ENCODE data around the gene WLS. TPM values are rescaled to one million over a fixed set of nuclear protein-coding genes. Genes with fewer than 3 reads are reported as not detected.

Gene WLS
- polyA plus RNA-seq, 1 donor from 2014 or later = 8.8 TPM

DNA sequence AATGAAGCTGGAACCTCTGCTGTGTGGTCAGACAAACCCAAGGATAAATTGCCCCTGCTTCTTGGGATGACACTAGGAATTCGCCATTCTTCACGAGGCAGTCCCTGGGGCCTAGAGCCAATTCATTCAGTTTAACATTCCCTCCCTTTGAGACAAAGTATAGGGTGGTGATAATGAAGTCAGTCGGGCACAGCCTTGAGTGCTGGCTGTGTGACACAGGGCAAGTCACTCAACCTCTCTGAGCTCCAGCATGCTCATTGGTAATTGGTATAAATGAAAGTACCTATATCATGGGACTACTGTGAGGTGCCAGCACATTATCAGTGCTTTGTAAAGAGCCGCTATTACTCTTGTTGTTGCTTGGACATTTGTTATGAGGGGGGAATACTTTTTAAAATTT lies 117.0 kb downstream of the WLS start:
- TF ChIP-seq POLR2AphosphoS5 (IDR thresholded peaks at IDR 0.05) (no peak), REST (IDR thresholded peaks at IDR 0.05; ENCODE audit: borderline replicate concordance) (no peak), RAD21 (conservative IDR thresholded peaks at IDR 0.05) (no peak), TAF1 (IDR thresholded peaks at IDR 0.05; ENCODE audit: low read depth) (no peak), SMC3 (conservative IDR thresholded peaks at IDR 0.05; ENCODE audit: poor library complexity) (no peak), MXI1 (conservative IDR thresholded peaks at IDR 0.05; ENCODE audit: poor library complexity, severe bottlenecking) (no peak), EZH2 (IDR thresholded peaks at IDR 0.05; ENCODE audit: borderline replicate concordance, insufficient read depth, low read length, poor library complexity, severe bottlenecking) (no peak), EP300 (conservative IDR thresholded peaks at IDR 0.05; ENCODE audit: poor library complexity, severe bottlenecking) (no peak)
- TF ChIP-seq, protein P1, sequence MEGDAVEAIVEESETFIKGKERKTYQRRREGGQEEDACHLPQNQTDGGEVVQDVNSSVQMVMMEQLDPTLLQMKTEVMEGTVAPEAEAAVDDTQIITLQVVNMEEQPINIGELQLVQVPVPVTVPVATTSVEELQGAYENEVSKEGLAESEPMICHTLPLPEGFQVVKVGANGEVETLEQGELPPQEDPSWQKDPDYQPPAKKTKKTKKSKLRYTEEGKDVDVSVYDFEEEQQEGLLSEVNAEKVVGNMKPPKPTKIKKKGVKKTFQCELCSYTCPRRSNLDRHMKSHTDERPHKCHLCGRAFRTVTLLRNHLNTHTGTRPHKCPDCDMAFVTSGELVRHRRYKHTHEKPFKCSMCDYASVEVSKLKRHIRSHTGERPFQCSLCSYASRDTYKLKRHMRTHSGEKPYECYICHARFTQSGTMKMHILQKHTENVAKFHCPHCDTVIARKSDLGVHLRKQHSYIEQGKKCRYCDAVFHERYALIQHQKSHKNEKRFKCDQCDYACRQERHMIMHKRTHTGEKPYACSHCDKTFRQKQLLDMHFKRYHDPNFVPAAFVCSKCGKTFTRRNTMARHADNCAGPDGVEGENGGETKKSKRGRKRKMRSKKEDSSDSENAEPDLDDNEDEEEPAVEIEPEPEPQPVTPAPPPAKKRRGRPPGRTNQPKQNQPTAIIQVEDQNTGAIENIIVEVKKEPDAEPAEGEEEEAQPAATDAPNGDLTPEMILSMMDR (IDR thresholded peaks at IDR 0.05; ENCODE audit: poor library complexity, severe bottlenecking) = no peak

GRCh38 chr1:68113966-68114365 lies 118.4 kb downstream of the WLS start:
- Histone ChIP-seq H3K79me2 (replicated peaks; ENCODE audit: insufficient read depth, low read length) (no peaks in the 10 kb centered on the region), H3K4me3 (ENCODE audit: low read length) (no peak overlapping the region), H3K36me3 (ENCODE audit: insufficient read depth, low read length) (no peaks in the 10 kb centered on the region), H3K4me2 (ENCODE audit: low read length) (no peak overlapping the region), H3K9me2 (ENCODE audit: insufficient read depth, low read length) (no peaks in the 10 kb centered on the region), H3F3A (ENCODE audit: insufficient read depth, low read length, poor library complexity, severe bottlenecking) (no peaks in the 10 kb centered on the region), H3K27me3 (ENCODE audit: insufficient read depth, low read depth, low read length) (no peaks in the 10 kb centered on the region), H4K20me1 (ENCODE audit: insufficient read depth) (no peaks in the 10 kb centered on the region), H3K9me3 (ENCODE audit: low read length) (no peaks in the 10 kb centered on the region), H2AFZ (ENCODE audit: low read depth, low read length) (no peak overlapping the region), H3K9ac (ENCODE audit: low read length) (no peak overlapping the region), H3K27ac (ENCODE audit: low read length) (no peak overlapping the region)
- TF ChIP-seq REST (IDR thresholded peaks at IDR 0.05; ENCODE audit: borderline replicate concordance) (no peak), POLR2AphosphoS5 (IDR thresholded peaks at IDR 0.05) (no peak), EP300 (conservative IDR thresholded peaks at IDR 0.05; ENCODE audit: poor library complexity, severe bottlenecking) (no peak), RAD21 (conservative IDR thresholded peaks at IDR 0.05) (no peak), TAF1 (IDR thresholded peaks at IDR 0.05; ENCODE audit: low read depth) (no peak), MXI1 (conservative IDR thresholded peaks at IDR 0.05; ENCODE audit: poor library complexity, severe bottlenecking) (no peak)
- TF ChIP-seq, protein P1 (IDR thresholded peaks at IDR 0.05; ENCODE audit: poor library complexity, severe bottlenecking) = no peak

More for the DNA sequence above, 117.0 kb downstream of the WLS start:
- Histone ChIP-seq H3K4me3 (ENCODE audit: low read length) (no peak overlapping the region), H3K27me3 (ENCODE audit: insufficient read depth, low read depth, low read length) (no peaks in the 10 kb centered on the region), H3K4me2 (ENCODE audit: low read length) (no peak overlapping the region), H2AFZ (ENCODE audit: low read depth, low read length) (no peak overlapping the region), H3K36me3 (ENCODE audit: insufficient read depth, low read length) (no peaks in the 10 kb centered on the region), H3K79me2 (replicated peaks; ENCODE audit: insufficient read depth, low read length) (no peaks in the 10 kb centered on the region), H3F3A (ENCODE audit: insufficient read depth, low read length, poor library complexity, severe bottlenecking) (no peaks in the 10 kb centered on the region), H4K20me1 (ENCODE audit: insufficient read depth) (no peaks in the 10 kb centered on the region), H3K9me2 (ENCODE audit: insufficient read depth, low read length) (no peaks in the 10 kb centered on the region), H3K9ac (ENCODE audit: low read length) (no peak overlapping the region), H3K9me3 (ENCODE audit: low read length) (no peaks in the 10 kb centered on the region), H3K27ac (ENCODE audit: low read length) (no peak overlapping the region)

Measured in neural cell (in vitro differentiated cells).